PC-9 (cell line): ENCODE results near the gene POC5. TPM values are rescaled to one million over a fixed set of nuclear protein-coding genes. Genes with fewer than 3 reads are reported as not detected.

Source experiments
- BruUV-seq: library from RNA; stranded (reverse); fragments of 400-500 nt; replicated peaks from 2 replicates; lab custom pipeline; 2021; lab: Mats Ljungman, UMichigan
- CTCF ChIA-PET: fragments of 300-600 bp; sonication (Branson Sonifier 250); formaldehyde crosslinking; loops from one replicate; lab custom pipeline; 2022; ENCODE audit warnings: antibody characterized with exemption; lab: Charles Lee
- POLR2A ChIA-PET: fragments of 300-600 bp; sonication (Branson Sonifier 250); formaldehyde crosslinking; loops from one replicate; lab custom pipeline; 2022; ENCODE audit warnings: antibody characterized with exemption; ENCODE audit not compliant: unreplicated experiment; lab: Charles Lee
- DNase-seq, 2 experiments: peaks; one replicate each; pipeline versions ENCODE4 v3.0.0 to v3.0.0-alpha.2; 2015 to 2022; ENCODE audit warnings: mixed read lengths in 1 of 2
- H2AFZ ChIP-seq: fragments of 200-600 bp; sonication (generic); 2 replicates; pipeline ENCODE4 v1.8.1; 2017; ENCODE audit warnings: antibody characterized with exemption
- H3F3A ChIP-seq: fragments of 200-600 bp; sonication (generic); 2 replicates; pipeline ENCODE4 v1.8.1; 2017; ENCODE audit warnings: antibody characterized with exemption, mild to moderate bottlenecking, low read depth; ENCODE audit not compliant: insufficient read depth
- H3K27ac ChIP-seq: fragments of 200-600 bp; sonication (generic); 2 replicates; pipeline ENCODE4 v1.6.1; 2016; ENCODE audit warnings: mixed run types
- H3K27me3 ChIP-seq: fragments of 200-600 bp; sonication (generic); 2 replicates; pipeline ENCODE4 v1.6.1; 2016; ENCODE audit warnings: low read depth, mixed run types; ENCODE audit not compliant: insufficient read depth
- H3K36me3 ChIP-seq: fragments of 200-600 bp; sonication (generic); 2 replicates; pipeline ENCODE4 v1.6.1; 2016; ENCODE audit warnings: low read depth, mixed run types
- H3K4me1 ChIP-seq: fragments of 200-600 bp; sonication (generic); replicated peaks from 2 replicates; pipeline ENCODE4 v1.6.1; 2016; ENCODE audit warnings: mixed run types; ENCODE audit not compliant: insufficient read depth
- H3K4me2 ChIP-seq: fragments of 200-600 bp; sonication (generic); 2 replicates; pipeline ENCODE4 v1.6.1; 2017; ENCODE audit warnings: mixed run types
- H3K4me3 ChIP-seq: fragments of 200-600 bp; sonication (generic); 2 replicates; pipeline ENCODE4 v1.6.1; 2016; ENCODE audit warnings: mixed run types
- H3K79me2 ChIP-seq: fragments of 200-600 bp; sonication (generic); 2 replicates; pipeline ENCODE4 v1.6.1; 2017; ENCODE audit warnings: low read depth, mixed run types
- H3K9me2 ChIP-seq: fragments of 200-600 bp; sonication (generic); 2 replicates; pipeline ENCODE4 v1.8.1; 2017; ENCODE audit warnings: mild to moderate bottlenecking; ENCODE audit not compliant: insufficient read depth
- H3K9me3 ChIP-seq: fragments of 200-600 bp; sonication (generic); 2 replicates; pipeline ENCODE4 v1.8.1; 2016; ENCODE audit warnings: low read depth; ENCODE audit not compliant: insufficient read depth
- H4K20me1 ChIP-seq: fragments of 200-600 bp; sonication (generic); 2 replicates; pipeline ENCODE4 v1.8.1; 2017; ENCODE audit not compliant: insufficient read depth
- CTCF ChIP-seq: fragments of 200-600 bp; sonication (generic); conservative IDR thresholded peaks from 2 replicates; pipeline ENCODE4 v1.6.1; 2017; ENCODE audit warnings: mixed run types, antibody characterized with exemption, mild to moderate bottlenecking, moderate library complexity
- EZH2 ChIP-seq: fragments of 200-600 bp; sonication (generic); IDR thresholded peaks from 2 replicates; pipeline ENCODE4 v1.8.0; 2017; ENCODE audit warnings: antibody characterized with exemption, low read depth
- intact Hi-C: fragments of 100-400 bp; cut with micrococcal nuclease; formaldehyde crosslinking; loops from one replicate; pipeline ENCODE4 v1.10.0; 2022; ENCODE audit not compliant: unreplicated experiment
- total RNA-seq: library from RNA; stranded (reverse); gene quantifications from 2 replicates; pipeline ENCODE4 v1.2.3, GENCODE V29; 2021

Gene POC5
- total RNA-seq, 1 experiment from 2014 or later, result 13.1 TPM

DNA sequence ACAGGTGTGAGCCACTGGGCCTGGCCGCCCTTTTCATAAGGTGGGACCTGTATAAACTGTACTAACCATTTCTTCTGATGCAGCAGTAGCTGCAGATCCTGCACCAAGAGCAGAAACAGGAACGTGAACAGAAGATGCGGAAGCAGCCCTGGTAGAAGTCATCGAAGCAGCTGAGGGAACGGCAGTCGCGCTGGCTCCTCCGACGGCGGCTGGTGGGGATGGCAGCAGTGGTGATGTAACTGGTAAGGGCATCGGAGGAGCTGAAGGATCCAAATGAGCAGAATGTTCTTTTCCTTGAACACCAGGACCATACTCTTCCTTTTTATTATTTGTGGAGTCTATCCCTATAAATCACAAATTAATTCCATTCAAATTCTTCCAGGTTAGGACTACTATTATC lies 32.1 kb downstream of the POC5 start:
- Histone ChIP-seq H3K27me3 (no peaks in the 10 kb centered on the region), H3K4me1 (peaks cover 5% of the 10 kb centered on the region; the same call in 1 of the 2 replicates), H2AFZ (no peak overlapping the region), H3K36me3 (no peaks in the 10 kb centered on the region), H3K9me3 (no peaks in the 10 kb centered on the region), H3K79me2 (no peaks in the 10 kb centered on the region), H3K4me3 (no peak overlapping the region), H3K27ac (no peak overlapping the region), H3K4me2 (no peak overlapping the region), H3F3A (peaks cover 6% of the 10 kb centered on the region), H4K20me1 (no peaks in the 10 kb centered on the region), H3K9me2 (no peaks in the 10 kb centered on the region)
- ChIA-PET POLR2A (no interaction called here), CTCF (no interaction called here)
- intact Hi-C loops, result no loop called here
- TF ChIP-seq CTCF (no peak), EZH2 (no peak)
- no TSS peak for BruUV-seq
- DNase-seq, result no peak

- Histone ChIP-seq H3K27me3 (no peaks in the 10 kb centered on the region), H3K9me2 (no peaks in the 10 kb centered on the region), H4K20me1 (no peaks in the 10 kb centered on the region), H2AFZ (no peak overlapping the region), H3K79me2 (no peaks in the 10 kb centered on the region), H3K4me1 (peaks cover 5% of the 10 kb centered on the region; the same call in 1 of the 2 replicates), H3K4me2 (peak overlapping the region; percentile 6; the same call in 1 of the 2 replicates), H3F3A (peaks cover 6% of the 10 kb centered on the region), H3K9me3 (no peaks in the 10 kb centered on the region), H3K36me3 (0 out of 2 replicates have a peak, but pooled peaks cover 5% of the 10 kb centered on the region), H3K4me3 (no peak overlapping the region), H3K27ac (no peak overlapping the region)
- no TSS peak for BruUV-seq
- ChIA-PET CTCF (interaction anchor here (0.8 kb wide), 1 partner anchor 12 kb away, joined by 3 read pairs; no protein-coding TSS in a partner anchor), POLR2A (interaction anchor here (0.6 kb wide), 1 partner anchor 73 kb away, joined by 8 read pairs; no protein-coding TSS in a partner anchor)
- intact Hi-C loops, result loop anchor here (5.0 kb wide), 1 partner anchor 99 kb away; no protein-coding TSS in a partner anchor
- TF ChIP-seq EZH2 (no peak), CTCF (peak; percentile 85)
- peak in 1 of 2 experiments; percentile 49 for DNase-seq
Measured at GRCh38 chr5:75681125-75681830, 36.0 kb downstream of the POC5 start.

DNA sequence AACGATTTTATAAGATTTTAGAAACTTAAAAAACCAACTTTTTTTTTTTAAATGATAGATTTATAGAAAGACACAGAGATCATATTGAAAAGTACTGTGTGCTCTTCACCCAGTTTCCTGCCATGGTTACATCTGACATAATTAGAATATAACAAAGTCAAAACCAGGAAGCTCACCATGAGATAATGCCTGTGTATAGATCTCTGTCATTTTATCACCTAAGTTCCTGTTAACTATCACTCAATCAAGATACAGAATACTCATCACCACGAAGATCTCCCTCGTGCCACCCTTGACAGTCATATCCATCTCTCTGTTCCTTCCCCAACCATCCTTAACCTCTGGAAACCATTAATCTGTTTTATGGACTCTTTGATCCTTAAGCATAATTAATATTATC lies 39.1 kb downstream of the POC5 start:
- no peak overlapping the region for H2AFZ ChIP-seq
- no peaks in the 10 kb centered on the region for H3K9me2 ChIP-seq
- peaks cover 5% of the 10 kb centered on the region; the same call in 1 of the 2 replicates for H3K4me1 ChIP-seq
- POLR2A ChIA-PET, result interaction anchor here (0.5 kb wide), 1 partner anchor 371 kb away, joined by 3 read pairs; no protein-coding TSS in a partner anchor
- no peaks in the 10 kb centered on the region for H3K27me3 ChIP-seq
- no peak for DNase-seq
- H3K79me2 ChIP-seq, result no peaks in the 10 kb centered on the region
- TF ChIP-seq EZH2 (no peak), CTCF (no peak)
- intact Hi-C loops, result loop anchor here (5.0 kb wide), 1 partner anchor 166 kb away; the partner anchor contains the start of genes CERT1 and POLK
- H3K36me3 ChIP-seq, result 0 out of 2 replicates have a peak, but pooled peaks cover 5% of the 10 kb centered on the region
- no peak overlapping the region for H3K4me3 ChIP-seq
- H3F3A ChIP-seq, result peaks cover 6% of the 10 kb centered on the region
- no peaks in the 10 kb centered on the region for H3K9me3 ChIP-seq
- H4K20me1 ChIP-seq, result no peaks in the 10 kb centered on the region
- no TSS peak for BruUV-seq
- H3K27ac ChIP-seq, result no peak overlapping the region
- H3K4me2 ChIP-seq, result no peak overlapping the region
- CTCF ChIA-PET, result no interaction called here
